GM10266 (cell line): ENCODE measurements around the gene OXSM.

ENCODE experiments used
- DNase-seq: peaks from one replicate; pipeline ENCODE4 v3.0.0; 2012; ENCODE audit errors: extremely low spot score
- CTCF ChIP-seq: IDR thresholded peaks from 2 replicates; pipeline ENCODE4 v1.5.1; 2012; ENCODE audit warnings: mild to moderate bottlenecking, low read depth; ENCODE audit not compliant: control insufficient read depth, insufficient read depth; ENCODE audit errors: missing control alignments

Gene OXSM

GRCh38 chr3:25789596-25790556 lies at the start of gene OXSM:
Gene OXSM, plus strand, starts transcription at chr3:25790090. Its CDS starts 931 bp downstream, at chr3:25791021.
- no peak for TF ChIP-seq CTCF
- DNase-seq = peak; percentile 85

GRCh38 chr3:25744470-25744869 lies 45.4 kb upstream of the OXSM start:
- no peak for TF ChIP-seq CTCF
- DNase-seq = no peak

GRCh38 chr3:25747033-25747432 lies 42.9 kb upstream of the OXSM start:
- TF ChIP-seq CTCF = no peak

GRCh38 chr3:25748189-25748588 lies 41.7 kb upstream of the OXSM start:
- no peak for TF ChIP-seq CTCF
- DNase-seq = no peak

More at GRCh38 chr3:25747033-25747432, 42.9 kb upstream of the OXSM start:
- DNase-seq = no peak

- no peak for TF ChIP-seq CTCF
- DNase-seq = no peak
Observed at GRCh38 chr3:25749031-25749581, 40.8 kb upstream of the OXSM start.

GRCh38 chr3:25751048-25751447 lies 38.8 kb upstream of the OXSM start:
- no peak for TF ChIP-seq CTCF
- no peak for DNase-seq

- no peak for DNase-seq
- TF ChIP-seq CTCF = no peak
Observed at GRCh38 chr3:25751725-25752124, 38.2 kb upstream of the OXSM start.
